Spleen (tissue), 11 donors: ENCODE measurements around the gene ITGB8. TPM values are rescaled to one million over a fixed set of nuclear protein-coding genes. Genes with fewer than 3 reads are reported as not detected.

Experiments
- DNase-seq: peaks from one replicate; pipeline ENCODE4 v3.0.0-alpha.2; 2020
- H3K27ac ChIP-seq, 8 donors: fragments of 200-600 bp; sonication (generic) in 7 of 8; 1 replicate in 4 of 8; 2 replicates in 4 of 8; pipeline versions ENCODE4 v1.5.0 to v1.8.0; 2016 to 2021; ENCODE audit warnings: inconsistent platforms in 4 of 8, mild to moderate bottlenecking in 4 of 8, moderate library complexity in 1 of 8
- H3K27me3 ChIP-seq, 7 donors: fragments of 200-600 bp; sonication (generic) in 6 of 7; replicated peaks in 1 of 7; 1 replicate in 4 of 7; 2 replicates in 3 of 7; pipeline versions ENCODE4 v1.5.0 to v1.8.0; 2016 to 2021; ENCODE audit warnings: inconsistent platforms in 3 of 7, mild to moderate bottlenecking in 1 of 7
- H3K36me3 ChIP-seq, 6 donors: fragments of 200-600 bp; sonication (generic) in 5 of 6; 1 replicate in 4 of 6; 2 replicates in 2 of 6; pipeline versions ENCODE4 v1.5.0 to v1.8.0; 2016 to 2021; ENCODE audit warnings: inconsistent platforms in 2 of 6
- H3K4me1 ChIP-seq, 6 donors: fragments of 200-600 bp; sonication (generic) in 5 of 6; 1 replicate in 3 of 6; 2 replicates in 3 of 6; pipeline versions ENCODE4 v1.5.0 to v1.8.0; 2016 to 2021; ENCODE audit warnings: inconsistent platforms in 3 of 6
- H3K4me3 ChIP-seq, 8 donors: fragments of 200-600 bp; sonication (generic) in 7 of 8; 1 replicate in 4 of 8; 2 replicates in 4 of 8; pipeline versions ENCODE4 v1.5.0 to v1.8.0; 2016 to 2021; ENCODE audit warnings: inconsistent platforms in 4 of 8, mild to moderate bottlenecking in 4 of 8, moderate library complexity in 2 of 8
- H3K9me3 ChIP-seq, 8 donors: fragments of 200-600 bp; sonication (generic) in 7 of 8; 1 replicate in 4 of 8; 2 replicates in 4 of 8; pipeline versions ENCODE4 v1.5.0 to v1.8.0; 2016 to 2021; ENCODE audit warnings: inconsistent platforms in 4 of 8
- POLR2A ChIP-seq, 3 donors: fragments of 450-650 bp; IDR thresholded peaks; one replicate each; pipeline ENCODE4 v1.5.1; 2017; ENCODE audit warnings: antibody characterized with exemption in 3 of 3, mild to moderate bottlenecking in 1 of 3
- POLR2AphosphoS5 ChIP-seq, 3 donors: sonication (generic); formaldehyde crosslinking; IDR thresholded peaks; one replicate each; pipeline ENCODE4 v1.5.1; 2017; ENCODE audit warnings: antibody characterized with exemption in 3 of 3
- WGBS, 5 donors: extraction: QIAGEN DNeasy Blood & Tissue Kit in 3 of 5; methylation state at CpG; one replicate each; pipeline versions ENCODE4 v1.1.5 to v1.1.7; 2013 to 2018; 5-methylcytosine and 5-hydroxymethylcytosine counted together
- intact Hi-C: fragments of 100-400 bp; cut with DNase I; formaldehyde crosslinking; loops from one replicate; pipeline ENCODE4 v1.15.0; 2023; ENCODE audit warnings: low total_unique reads
- polyA plus RNA-seq, 3 donors: library from polyadenylated mRNA; stranded (reverse); fragments of 200-250 nt; gene quantifications; one replicate each; pipeline ENCODE4 v1.2.1, GENCODE V29; 2013
- total RNA-seq, 7 donors: library from RNA; depleted of rRNA in 3 of 7; stranded (reverse); fragments of >200 nt in 3 of 7; fragmentation: NEBNext Ultra II Directional in 4 of 7; extraction: Animal tissue kit (Norgen Biotek cat#: 25700) in 4 of 7; gene quantifications; one replicate each; pipeline versions ENCODE4 v1.1.0 to v1.2.1, GENCODE V29; 2016 to 2021
- TF ChIP-seq, protein P1 (sequence below), 11 experiments: fragments of 200-600 bp in 7 of 11; fragments of 450-650 bp in 4 of 11; sonication (generic) in 4 of 11; IDR thresholded peaks in 8 of 11; conservative IDR thresholded peaks in 3 of 11; 1 replicate in 7 of 11; 2 replicates in 4 of 11; pipeline versions ENCODE4 v1.4.0 to v1.8.0; 2016 to 2021; ENCODE audit warnings: antibody characterized with exemption in 11 of 11, inconsistent platforms in 4 of 11, mild to moderate bottlenecking in 1 of 11
- donor health status: healthy with polysubstance abuse.
- donor health status: DM: no; HTN: no; CAD: no; lungs with moderate emphysema.
- donor health status: DM: no; HTN: no; CAD: no.
- donor health status: Bipolar disorder and iron deficiency.
- donor health status: healthy.
- donor health status: DM: no; HTN: no; CAD: no.
- donor health status: DM: yes; HTN: yes; CAD: no.

ITGB8 gene
- total and polyA plus RNA-seq, 10 donors, result 0.11 to 1.1 (median 0.28) TPM

DNA sequence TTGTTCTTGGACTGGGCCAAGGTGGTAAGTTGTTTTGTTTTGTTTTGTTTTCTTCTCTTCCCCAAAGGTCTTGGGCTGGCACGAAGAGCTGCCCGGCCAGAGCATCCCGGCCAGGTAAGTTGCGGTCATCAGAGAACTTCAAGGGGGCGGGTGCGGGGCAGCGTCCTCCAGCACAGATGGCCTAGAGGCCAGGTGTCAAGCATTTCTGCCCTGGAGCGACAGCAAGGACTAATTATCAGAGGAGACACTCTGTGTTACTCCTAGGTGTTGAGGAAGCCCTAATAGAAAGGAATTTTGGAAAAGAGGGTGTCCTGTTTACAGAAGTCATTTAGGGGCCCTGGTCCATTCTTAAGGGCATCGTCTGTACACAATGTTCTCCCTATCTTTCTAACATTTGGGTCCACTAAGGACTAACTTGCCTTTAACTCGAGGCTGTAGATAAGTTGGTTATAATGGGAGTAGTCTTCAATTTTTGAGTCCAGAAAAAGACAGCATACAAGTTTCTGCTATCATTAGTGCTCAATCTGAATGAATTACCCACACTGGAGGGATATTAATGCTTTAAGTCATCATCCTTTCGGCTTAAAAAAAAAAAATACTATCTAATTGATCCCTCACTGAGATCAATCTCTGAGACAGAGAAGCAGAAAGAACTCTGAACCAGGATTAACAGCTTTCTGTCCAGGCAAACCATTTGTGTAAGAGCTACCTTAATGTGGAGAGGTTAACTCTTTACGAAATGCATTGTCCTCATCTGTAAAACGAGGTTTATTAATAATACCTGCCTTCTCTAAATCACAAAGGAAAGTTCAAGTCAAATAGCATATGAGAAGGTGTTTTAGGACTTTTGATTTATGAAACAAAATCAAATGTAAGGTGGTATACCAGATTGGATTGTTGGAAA is 1.5 kb downstream of the ITGB8 start:
- Histone ChIP-seq H3K36me3 (no peaks in the 10 kb centered on the region), H3K27ac (no peak overlapping the region), H3K4me3 (peak overlapping the region in 7 of 8 donors; percentile 49 to 78 (median 54)), H3K9me3 (no peaks in the 10 kb centered on the region), H3K27me3 (peaks cover 0 to 79% (median 29%) of the 10 kb centered on the region in 7 donors), H3K4me1 (peaks cover 0 to 33% (median 24%) of the 10 kb centered on the region in 6 donors)
- TF ChIP-seq POLR2AphosphoS5 (IDR thresholded peaks at IDR 0.05), result no peak
- TF ChIP-seq, protein P1, sequence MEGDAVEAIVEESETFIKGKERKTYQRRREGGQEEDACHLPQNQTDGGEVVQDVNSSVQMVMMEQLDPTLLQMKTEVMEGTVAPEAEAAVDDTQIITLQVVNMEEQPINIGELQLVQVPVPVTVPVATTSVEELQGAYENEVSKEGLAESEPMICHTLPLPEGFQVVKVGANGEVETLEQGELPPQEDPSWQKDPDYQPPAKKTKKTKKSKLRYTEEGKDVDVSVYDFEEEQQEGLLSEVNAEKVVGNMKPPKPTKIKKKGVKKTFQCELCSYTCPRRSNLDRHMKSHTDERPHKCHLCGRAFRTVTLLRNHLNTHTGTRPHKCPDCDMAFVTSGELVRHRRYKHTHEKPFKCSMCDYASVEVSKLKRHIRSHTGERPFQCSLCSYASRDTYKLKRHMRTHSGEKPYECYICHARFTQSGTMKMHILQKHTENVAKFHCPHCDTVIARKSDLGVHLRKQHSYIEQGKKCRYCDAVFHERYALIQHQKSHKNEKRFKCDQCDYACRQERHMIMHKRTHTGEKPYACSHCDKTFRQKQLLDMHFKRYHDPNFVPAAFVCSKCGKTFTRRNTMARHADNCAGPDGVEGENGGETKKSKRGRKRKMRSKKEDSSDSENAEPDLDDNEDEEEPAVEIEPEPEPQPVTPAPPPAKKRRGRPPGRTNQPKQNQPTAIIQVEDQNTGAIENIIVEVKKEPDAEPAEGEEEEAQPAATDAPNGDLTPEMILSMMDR (IDR thresholded peaks at IDR 0.05 in 8 of 11, conservative IDR thresholded peaks at IDR 0.05 in 3 of 11), result no peak
- no peak for TF ChIP-seq POLR2A (IDR thresholded peaks at IDR 0.05)
- 43 to 60% (median 58%) methylated on average over 13 of the region's 13 CpGs for WGBS, 5 donors
- intact Hi-C loops, result no loop called here
- no peak for DNase-seq

- peaks cover 0 to 27% (median 4%) of the 10 kb centered on the region in 7 donors for H3K27me3 ChIP-seq
- H3K27ac ChIP-seq, result no peak overlapping the region
- H3K36me3 ChIP-seq, result no peaks in the 10 kb centered on the region
- intact Hi-C loops, result no loop called here
- H3K4me3 ChIP-seq, result no peak overlapping the region
- no peaks in the 10 kb centered on the region for H3K4me1 ChIP-seq
- WGBS, 5 donors, result 87 to 96% (median 91%) methylated on average over 6 of the region's 6 CpGs
- DNase-seq, result no peak
- TF ChIP-seq, protein P1 (IDR thresholded peaks at IDR 0.05 in 8 of 11, conservative IDR thresholded peaks at IDR 0.05 in 3 of 11), result no peak
- TF ChIP-seq POLR2A (IDR thresholded peaks at IDR 0.05), result no peak
- no peak for TF ChIP-seq POLR2AphosphoS5 (IDR thresholded peaks at IDR 0.05)
- no peaks in the 10 kb centered on the region for H3K9me3 ChIP-seq
These were observed 7.6 kb downstream of the ITGB8 start for GRCh38 chr7:20338285-20338684.

- Histone ChIP-seq H3K4me3 (no peak overlapping the region), H3K27me3 (peaks cover 0 to 9% (median 0%) of the 10 kb centered on the region in 7 donors), H3K36me3 (no peaks in the 10 kb centered on the region), H3K27ac (no peak overlapping the region), H3K4me1 (no peaks in the 10 kb centered on the region), H3K9me3 (no peaks in the 10 kb centered on the region)
- intact Hi-C loops, result no loop called here
- DNase-seq, result no peak
- TF ChIP-seq POLR2A (IDR thresholded peaks at IDR 0.05) (no peak), POLR2AphosphoS5 (IDR thresholded peaks at IDR 0.05) (no peak)
- TF ChIP-seq, protein P1 (IDR thresholded peaks at IDR 0.05 in 8 of 11, conservative IDR thresholded peaks at IDR 0.05 in 3 of 11), result no peak
These were observed 10.1 kb downstream of the ITGB8 start for GRCh38 chr7:20340839-20341238.

- intact Hi-C loops, result no loop called here
These were observed 12.5 kb downstream of the ITGB8 start for GRCh38 chr7:20343205-20343604.

More at GRCh38 chr7:20343205-20343604, 12.5 kb downstream of the ITGB8 start:
- no peaks in the 10 kb centered on the region for H3K27me3 ChIP-seq
- H3K4me1 ChIP-seq, result no peaks in the 10 kb centered on the region
- no peak overlapping the region for H3K27ac ChIP-seq
- WGBS, 5 donors, result 71 to 85% (median 74%) methylated on average over 3 of the region's 3 CpGs
- TF ChIP-seq POLR2AphosphoS5 (IDR thresholded peaks at IDR 0.05), result no peak
- TF ChIP-seq, protein P1 (IDR thresholded peaks at IDR 0.05 in 8 of 11, conservative IDR thresholded peaks at IDR 0.05 in 3 of 11), result no peak
- no peak for TF ChIP-seq POLR2A (IDR thresholded peaks at IDR 0.05)
- no peaks in the 10 kb centered on the region for H3K9me3 ChIP-seq
- H3K36me3 ChIP-seq, result no peaks in the 10 kb centered on the region
- no peak overlapping the region for H3K4me3 ChIP-seq
- DNase-seq, result no peak
